WERI-Rb-1 (cell line): ENCODE data around the gene PRPH.

Experiments
- DNase-seq: peaks from one replicate; pipeline ENCODE4 v3.0.0-alpha.2; 2020
- H3K27ac ChIP-seq: fragments of 250-450 bp; sonication (Bioruptor Pico); 2 replicates; pipeline ENCODE4 v1.5.1; 2020; ENCODE audit warnings: mild to moderate bottlenecking, moderate library complexity
- H3K27me3 ChIP-seq: fragments of 250-450 bp; sonication (Bioruptor Pico); 2 replicates; pipeline ENCODE4 v1.5.1; 2021; ENCODE audit warnings: mild to moderate bottlenecking, low read depth, moderate library complexity; ENCODE audit not compliant: insufficient read depth, severe bottlenecking
- H3K36me3 ChIP-seq: fragments of 250-450 bp; sonication (Bioruptor Pico); 2 replicates; pipeline ENCODE4 v1.5.1; 2020; ENCODE audit warnings: mild to moderate bottlenecking, moderate library complexity
- H3K4me3 ChIP-seq: 2 replicates; pipeline ENCODE4 v1.5.1; 2011; ENCODE audit warnings: low read depth, mild to moderate bottlenecking, control low read depth, low read length
- H3K9me3 ChIP-seq: fragments of 250-450 bp; sonication (Bioruptor Pico); 2 replicates; pipeline ENCODE4 v1.5.1; 2021; ENCODE audit warnings: mild to moderate bottlenecking, moderate library complexity; ENCODE audit not compliant: severe bottlenecking
- CTCF ChIP-seq: IDR thresholded peaks from 2 replicates; pipeline ENCODE4 v1.5.1; 2011; ENCODE audit warnings: low read depth, mild to moderate bottlenecking, control low read depth, inconsistent platforms, low read length

PRPH gene

GRCh38 chr12:49292729-49293055 lies 2.3 kb upstream of the PRPH start:
- Histone ChIP-seq H3K27ac (no peak overlapping the region), H3K27me3 (no peaks in the 10 kb centered on the region), H3K36me3 (no peaks in the 10 kb centered on the region), H3K4me3 (no peak overlapping the region), H3K9me3 (no peaks in the 10 kb centered on the region)
- DNase-seq, result peak; percentile 31
- no peak for TF ChIP-seq CTCF

DNA sequence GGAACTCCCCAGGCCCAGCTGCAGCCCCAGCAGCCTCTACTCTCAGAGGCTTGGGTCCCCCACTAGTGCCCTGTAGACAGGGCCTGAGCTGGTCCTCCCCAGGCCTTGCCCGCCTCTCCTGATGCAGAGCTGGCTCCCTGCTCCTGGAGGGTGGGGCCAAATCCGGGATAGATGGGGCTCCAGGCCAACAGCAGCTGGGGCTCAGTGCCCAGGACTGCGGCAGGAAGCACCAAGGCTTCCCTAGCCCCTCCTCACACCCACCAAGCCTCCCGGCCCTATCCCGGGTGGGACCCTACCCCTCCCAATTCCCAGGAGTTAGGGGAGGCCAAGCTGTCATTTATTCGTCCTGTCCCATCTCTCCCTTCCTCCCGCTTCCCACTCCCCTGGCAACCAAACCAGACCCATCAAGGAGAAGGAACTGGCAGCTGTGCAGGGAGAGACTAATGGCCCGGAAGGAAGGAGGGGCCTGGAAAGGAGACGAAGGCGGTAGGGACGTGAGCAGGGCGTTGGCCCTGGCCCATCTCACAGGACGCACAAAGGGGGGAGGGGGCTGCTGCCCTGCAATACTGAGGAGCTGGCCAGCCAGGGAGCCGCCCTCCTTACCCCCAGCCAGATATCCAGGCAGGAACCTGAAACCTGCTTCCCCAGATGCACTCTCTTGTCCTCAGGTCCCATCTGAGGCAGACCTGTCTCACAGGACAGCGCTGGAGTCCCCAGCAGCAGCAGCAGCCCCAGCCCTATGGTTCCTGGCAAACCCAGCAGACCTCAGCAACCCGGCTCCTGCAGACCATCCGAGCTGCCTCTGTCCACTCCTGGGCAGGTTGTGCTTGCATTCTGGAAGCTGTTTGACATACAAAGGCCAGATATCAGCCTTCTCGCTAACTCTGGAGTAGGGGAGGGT lies 1.6 kb upstream of the PRPH start:
- Histone ChIP-seq H3K27me3 (no peaks in the 10 kb centered on the region), H3K27ac (no peak overlapping the region), H3K36me3 (no peaks in the 10 kb centered on the region), H3K9me3 (no peaks in the 10 kb centered on the region), H3K4me3 (no peak overlapping the region)
- no peak for DNase-seq
- TF ChIP-seq CTCF, result no peak

DNA sequence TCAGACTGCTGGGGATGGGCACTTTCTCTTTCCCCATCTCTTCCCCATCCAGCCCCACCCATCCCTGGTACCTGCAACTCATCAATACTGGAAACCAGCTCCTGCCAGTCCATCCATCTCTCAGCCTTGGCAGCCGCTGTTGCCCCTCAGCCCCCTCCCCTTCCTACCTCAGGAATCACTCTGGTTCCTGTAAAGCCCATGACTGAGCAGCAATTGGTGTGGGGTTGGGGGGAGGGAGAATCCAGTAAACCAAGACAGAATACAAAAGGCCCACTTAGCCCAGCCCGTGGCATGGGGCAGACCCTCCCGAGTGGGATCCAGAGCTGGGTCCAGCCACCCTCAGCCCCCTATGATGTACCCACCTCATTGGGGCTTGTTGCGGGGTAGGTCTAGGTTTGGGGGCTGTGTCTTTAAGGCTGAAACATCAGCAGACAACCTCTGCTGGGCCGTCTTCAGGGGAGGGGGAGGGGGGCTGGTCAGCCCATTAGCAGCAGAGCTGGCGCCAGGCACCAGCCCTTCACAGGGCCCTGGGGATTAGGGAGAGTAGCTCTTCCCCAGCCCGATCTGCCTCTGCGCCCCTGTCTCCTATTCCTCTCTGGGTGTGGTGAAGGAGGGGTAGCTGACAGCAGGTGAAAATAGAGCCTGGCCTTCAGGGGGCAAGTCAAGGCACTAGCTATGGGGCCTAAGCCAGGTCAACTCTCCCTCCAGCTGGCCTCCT lies 702 bp upstream of the PRPH start:
- no peak overlapping the region for H3K27ac ChIP-seq
- H3K36me3 ChIP-seq, result no peaks in the 10 kb centered on the region
- no peaks in the 10 kb centered on the region for H3K9me3 ChIP-seq
- no peak overlapping the region for H3K4me3 ChIP-seq
- no peaks in the 10 kb centered on the region for H3K27me3 ChIP-seq
- no peak for DNase-seq
- TF ChIP-seq CTCF, result no peak

DNA sequence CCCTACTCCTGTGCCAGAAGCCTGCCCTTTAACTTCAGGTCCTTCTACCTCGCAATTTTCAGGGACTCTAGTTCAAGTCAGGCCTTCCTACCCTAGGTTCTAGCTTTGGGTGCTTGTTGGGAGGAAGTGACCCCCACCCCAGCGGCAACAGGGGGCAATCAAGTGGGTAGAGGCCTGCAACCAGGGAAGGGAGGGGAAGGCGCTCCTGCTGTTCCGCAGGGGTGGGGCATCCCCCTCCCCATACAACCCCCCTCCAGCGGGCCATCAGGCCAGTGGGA lies 204 bp upstream of the PRPH start:
- Histone ChIP-seq H3K27ac (no peak overlapping the region), H3K36me3 (no peaks in the 10 kb centered on the region), H3K4me3 (no peak overlapping the region), H3K9me3 (no peaks in the 10 kb centered on the region), H3K27me3 (no peaks in the 10 kb centered on the region)
- DNase-seq, result no peak
- TF ChIP-seq CTCF, result no peak

DNA sequence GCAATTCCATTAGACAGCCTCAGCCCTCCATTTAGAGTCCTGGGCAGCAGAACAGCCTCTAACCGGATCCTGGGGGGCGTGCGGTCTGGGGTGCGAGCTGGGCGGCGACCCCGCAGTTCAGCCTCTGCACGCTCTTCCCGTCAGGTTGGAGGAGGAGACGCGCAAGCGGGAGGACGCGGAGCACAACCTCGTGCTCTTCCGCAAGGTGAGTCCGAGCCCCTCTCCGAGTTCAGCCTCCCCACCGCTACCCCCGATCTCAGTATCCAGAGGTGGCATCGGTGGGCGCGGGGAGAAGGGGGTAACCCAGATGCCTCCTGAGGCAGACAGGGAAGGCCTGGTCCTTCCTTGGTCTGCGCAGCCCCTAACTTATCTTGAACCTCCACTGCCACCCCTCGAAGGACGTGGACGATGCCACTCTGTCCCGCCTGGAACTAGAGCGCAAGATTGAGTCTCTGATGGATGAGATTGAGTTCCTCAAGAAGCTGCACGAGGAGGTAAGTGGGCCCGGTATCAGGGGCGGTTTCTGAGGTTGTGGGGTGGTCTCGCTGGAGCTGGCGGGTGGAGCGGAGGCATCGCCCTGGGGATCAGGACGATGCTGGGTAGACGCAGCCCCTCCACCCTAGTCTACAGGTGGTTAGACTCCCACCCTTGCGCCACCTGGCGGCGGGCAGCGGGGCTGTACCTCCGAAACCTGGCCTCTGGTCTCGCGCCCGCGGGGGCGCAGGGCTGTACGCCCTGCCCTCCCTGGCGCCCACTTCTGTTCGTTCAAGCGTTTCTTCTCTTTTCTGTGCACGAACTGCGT lies 1.3 kb downstream of the PRPH start:
- Histone ChIP-seq H3K27me3 (no peaks in the 10 kb centered on the region), H3K4me3 (peak overlapping the region; percentile 60), H3K9me3 (no peaks in the 10 kb centered on the region), H3K27ac (no peak overlapping the region), H3K36me3 (no peaks in the 10 kb centered on the region)
- peak; percentile 90 for TF ChIP-seq CTCF
- peak; percentile 67 for DNase-seq
